HepG2 (cell line): ENCODE measurements around the gene UBTF. TPM values are rescaled to one million over a fixed set of nuclear protein-coding genes. Genes with fewer than 3 reads are reported as not detected.
A peak's percentile ranks its signal among the peaks of the same experiment; 100 is the strongest.

Experiments used
- ASH2L ChIP-seq: fragments of 300-600, 200-600 bp; sonication (generic); IDR thresholded peaks from 2 replicates; pipeline ENCODE4 v1.7.0; 2017; ENCODE audit warnings: low read depth, mild to moderate bottlenecking, moderate library complexity, mixed read lengths, low read length; ENCODE audit not compliant: insufficient read length
- JARID2 ChIP-seq: sonication (generic); formaldehyde crosslinking; IDR thresholded peaks from 2 replicates; pipeline ENCODE4 v1.8.1; 2023; ENCODE audit warnings: missing genetic modification reagents, inconsistent platforms; ENCODE audit not compliant: insufficient replicate concordance
- PLRG1 ChIP-seq: fragments of 450-650 bp; conservative IDR thresholded peaks from 2 replicates; pipeline ENCODE4 v1.6.1; 2016
- RFXAP ChIP-seq: sonication (generic); formaldehyde crosslinking; IDR thresholded peaks from 2 replicates; pipeline ENCODE4 v1.4.0; 2020; ENCODE audit warnings: missing genetic modification reagents, borderline replicate concordance
- SRSF1 ChIP-seq: fragments of 200-400 bp; formaldehyde crosslinking; optimal IDR thresholded peaks from 2 replicates; pipeline ENCODE3; 2017; ENCODE audit warnings: mild to moderate bottlenecking, low read depth, low read length, moderate library complexity
- U2AF2 ChIP-seq: fragments of 200-400 bp; formaldehyde crosslinking; IDR thresholded peaks from 2 replicates; pipeline ENCODE4 v1.6.1; 2017; ENCODE audit warnings: low read depth, mild to moderate bottlenecking, low read length
- ZNF260 ChIP-seq: sonication (generic); formaldehyde crosslinking; IDR thresholded peaks from 2 replicates; pipeline ENCODE4 v1.4.0; 2020; ENCODE audit warnings: missing genetic modification reagents, low read depth, mild to moderate bottlenecking, borderline replicate concordance
- ZNF556 ChIP-seq: sonication (generic); formaldehyde crosslinking; IDR thresholded peaks from 2 replicates; pipeline ENCODE4 v1.4.0; 2020; ENCODE audit warnings: mild to moderate bottlenecking, missing genetic modification reagents, borderline replicate concordance
- ZNF709 ChIP-seq: sonication (generic); formaldehyde crosslinking; IDR thresholded peaks from 2 replicates; pipeline ENCODE4 v1.5.0; 2020; ENCODE audit warnings: mild to moderate bottlenecking, missing genetic modification reagents
- ZNF792 ChIP-seq: IDR thresholded peaks from 2 replicates; pipeline ENCODE4 v1.6.1; 2016
- ZSCAN12 ChIP-seq: sonication (generic); formaldehyde crosslinking; IDR thresholded peaks from 2 replicates; pipeline ENCODE4 v1.9.0; 2021; ENCODE audit warnings: mild to moderate bottlenecking, missing genetic modification reagents
- polyA plus RNA-seq, 8 experiments: library from polyadenylated mRNA; depleted of rRNA in 3 of 8; stranded (reverse) in 7 of 8; unstranded in 1 of 8; fragments of >200 nt; fragmentation: Illumina TruSeq in 4 of 8; extraction: Trizol in 4 of 8; gene quantifications; 2 replicates each; pipeline versions ENCODE4 v1.2.1 to v1.2.3, GENCODE V29; 2011 to 2016; ENCODE audit warnings: low read depth in 4 of 8, missing spikeins in 1 of 8, mixed read lengths in 1 of 8; ENCODE audit not compliant: insufficient read depth in 1 of 8
- total RNA-seq, 5 experiments: library from RNA; depleted of rRNA; stranded (reverse); fragments of >200 nt; fragmentation: Illumina TruSeq; extraction: Trizol; gene quantifications; 2 replicates each; pipeline ENCODE4 v1.2.3, GENCODE V29; 2016; ENCODE audit warnings: low read depth in 1 of 5
- TF ChIP-seq, protein P1 (sequence below), 2 experiments: fragments of 450-650 bp in 1 of 2; sonication (generic) in 1 of 2; formaldehyde crosslinking in 1 of 2; IDR thresholded peaks; 2 replicates each; pipeline versions ENCODE4 v1.6.1 to v1.8.0; 2016 to 2022; ENCODE audit warnings: antibody characterized with exemption in 1 of 2, mild to moderate bottlenecking in 1 of 2, missing genetic modification reagents in 1 of 2
- TF ChIP-seq, protein P2 (sequence below), 2 experiments: fragments of 450-650 bp in 1 of 2; sonication (generic) in 1 of 2; formaldehyde crosslinking; IDR thresholded peaks; 2 replicates each; pipeline versions ENCODE4 v1.5.0 to v1.8.0; 2020 to 2022; ENCODE audit warnings: mild to moderate bottlenecking in 1 of 2, missing genetic modification reagents in 1 of 2
- TF ChIP-seq, protein P3 (sequence below): sonication (generic); formaldehyde crosslinking; IDR thresholded peaks from 2 replicates; pipeline ENCODE4 v1.5.1; 2020; ENCODE audit warnings: missing genetic modification reagents, mild to moderate bottlenecking, borderline replicate concordance

UBTF gene
- total and polyA plus RNA-seq, 2 of the 13 experiments (the other 11 are each of a cell fraction or from before 2014, with no cell fraction given) = 15.2 to 60.9 TPM

DNA sequence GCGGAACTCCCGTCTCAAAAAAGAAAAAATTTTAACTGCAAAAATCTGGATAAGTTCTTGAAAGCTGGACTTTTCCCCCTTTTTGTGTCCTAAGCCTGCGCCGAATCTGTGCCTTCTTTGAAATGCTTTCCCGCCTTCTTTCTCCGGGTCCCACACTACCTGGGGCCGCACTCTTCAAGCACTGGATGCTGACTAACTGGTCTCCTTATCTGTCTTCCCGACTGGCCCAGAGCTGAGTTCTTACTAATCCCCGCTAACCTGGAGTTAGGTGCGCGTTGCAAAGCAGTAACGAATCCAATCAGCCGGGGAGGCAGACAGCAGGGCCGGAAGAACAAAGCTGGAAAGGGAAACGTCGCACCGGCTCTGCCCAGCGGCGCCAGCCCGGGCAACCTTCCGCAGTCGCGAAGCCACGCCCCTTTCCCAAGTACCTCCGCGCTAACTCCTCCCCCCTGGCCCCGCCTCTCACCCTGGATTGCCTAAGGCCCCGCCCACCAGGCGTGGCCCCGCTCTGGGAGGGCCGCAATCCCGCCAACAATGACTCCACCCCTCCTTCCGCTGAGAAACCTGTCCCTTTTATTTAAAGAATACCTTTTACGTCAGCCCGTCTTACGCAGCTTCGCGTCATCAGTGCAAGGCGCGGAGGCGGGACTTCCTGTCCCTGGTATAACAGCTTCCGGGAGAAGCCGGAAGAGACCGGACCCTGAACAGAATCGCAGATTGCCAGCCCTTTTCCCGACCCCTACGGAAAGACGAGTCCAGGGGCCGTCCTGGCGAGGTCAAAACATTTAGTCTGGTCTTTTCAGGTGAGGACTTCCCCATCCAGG is 33.0 kb downstream of the UBTF start, which contains the start of gene TMUB2 (continued):
- TF ChIP-seq, protein P1, sequence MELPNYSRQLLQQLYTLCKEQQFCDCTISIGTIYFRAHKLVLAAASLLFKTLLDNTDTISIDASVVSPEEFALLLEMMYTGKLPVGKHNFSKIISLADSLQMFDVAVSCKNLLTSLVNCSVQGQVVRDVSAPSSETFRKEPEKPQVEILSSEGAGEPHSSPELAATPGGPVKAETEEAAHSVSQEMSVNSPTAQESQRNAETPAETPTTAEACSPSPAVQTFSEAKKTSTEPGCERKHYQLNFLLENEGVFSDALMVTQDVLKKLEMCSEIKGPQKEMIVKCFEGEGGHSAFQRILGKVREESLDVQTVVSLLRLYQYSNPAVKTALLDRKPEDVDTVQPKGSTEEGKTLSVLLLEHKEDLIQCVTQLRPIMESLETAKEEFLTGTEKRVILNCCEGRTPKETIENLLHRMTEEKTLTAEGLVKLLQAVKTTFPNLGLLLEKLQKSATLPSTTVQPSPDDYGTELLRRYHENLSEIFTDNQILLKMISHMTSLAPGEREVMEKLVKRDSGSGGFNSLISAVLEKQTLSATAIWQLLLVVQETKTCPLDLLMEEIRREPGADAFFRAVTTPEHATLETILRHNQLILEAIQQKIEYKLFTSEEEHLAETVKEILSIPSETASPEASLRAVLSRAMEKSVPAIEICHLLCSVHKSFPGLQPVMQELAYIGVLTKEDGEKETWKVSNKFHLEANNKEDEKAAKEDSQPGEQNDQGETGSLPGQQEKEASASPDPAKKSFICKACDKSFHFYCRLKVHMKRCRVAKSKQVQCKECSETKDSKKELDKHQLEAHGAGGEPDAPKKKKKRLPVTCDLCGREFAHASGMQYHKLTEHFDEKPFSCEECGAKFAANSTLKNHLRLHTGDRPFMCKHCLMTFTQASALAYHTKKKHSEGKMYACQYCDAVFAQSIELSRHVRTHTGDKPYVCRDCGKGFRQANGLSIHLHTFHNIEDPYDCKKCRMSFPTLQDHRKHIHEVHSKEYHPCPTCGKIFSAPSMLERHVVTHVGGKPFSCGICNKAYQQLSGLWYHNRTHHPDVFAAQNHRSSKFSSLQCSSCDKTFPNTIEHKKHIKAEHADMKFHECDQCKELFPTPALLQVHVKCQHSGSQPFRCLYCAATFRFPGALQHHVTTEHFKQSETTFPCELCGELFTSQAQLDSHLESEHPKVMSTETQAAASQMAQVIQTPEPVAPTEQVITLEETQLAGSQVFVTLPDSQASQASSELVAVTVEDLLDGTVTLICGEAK (IDR thresholded peaks at IDR 0.05) = peak; percentile 91
- TF ChIP-seq, protein P1 (CRISPR knock-in tag; IDR thresholded peaks at IDR 0.05) = no peak; the same call in 1 of the 2 replicates
- TF ChIP-seq ZSCAN12 (CRISPR knock-in tag) = no peak
- TF ChIP-seq, protein P2, sequence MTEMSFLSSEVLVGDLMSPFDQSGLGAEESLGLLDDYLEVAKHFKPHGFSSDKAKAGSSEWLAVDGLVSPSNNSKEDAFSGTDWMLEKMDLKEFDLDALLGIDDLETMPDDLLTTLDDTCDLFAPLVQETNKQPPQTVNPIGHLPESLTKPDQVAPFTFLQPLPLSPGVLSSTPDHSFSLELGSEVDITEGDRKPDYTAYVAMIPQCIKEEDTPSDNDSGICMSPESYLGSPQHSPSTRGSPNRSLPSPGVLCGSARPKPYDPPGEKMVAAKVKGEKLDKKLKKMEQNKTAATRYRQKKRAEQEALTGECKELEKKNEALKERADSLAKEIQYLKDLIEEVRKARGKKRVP (CRISPR knock-in tag; IDR thresholded peaks at IDR 0.05) = peak in 1 of 2 experiments; percentile 72; a peak in 2 of 4 replicates
- no peak for TF ChIP-seq SRSF1
- TF ChIP-seq ZNF792 (CRISPR knock-in tag) = no peak
- TF ChIP-seq U2AF2 = no peak
- TF ChIP-seq ZNF556 (CRISPR knock-in tag) = no peak
- peak; percentile 96 for TF ChIP-seq ASH2L
- no peak for TF ChIP-seq PLRG1
- TF ChIP-seq JARID2 (CRISPR knock-in tag) = peak; percentile 51
- peak; percentile 87; the same call in 1 of the 2 replicates for TF ChIP-seq RFXAP
- TF ChIP-seq ZNF709 (CRISPR knock-in tag) = peak; percentile 70
- TF ChIP-seq, protein P3, sequence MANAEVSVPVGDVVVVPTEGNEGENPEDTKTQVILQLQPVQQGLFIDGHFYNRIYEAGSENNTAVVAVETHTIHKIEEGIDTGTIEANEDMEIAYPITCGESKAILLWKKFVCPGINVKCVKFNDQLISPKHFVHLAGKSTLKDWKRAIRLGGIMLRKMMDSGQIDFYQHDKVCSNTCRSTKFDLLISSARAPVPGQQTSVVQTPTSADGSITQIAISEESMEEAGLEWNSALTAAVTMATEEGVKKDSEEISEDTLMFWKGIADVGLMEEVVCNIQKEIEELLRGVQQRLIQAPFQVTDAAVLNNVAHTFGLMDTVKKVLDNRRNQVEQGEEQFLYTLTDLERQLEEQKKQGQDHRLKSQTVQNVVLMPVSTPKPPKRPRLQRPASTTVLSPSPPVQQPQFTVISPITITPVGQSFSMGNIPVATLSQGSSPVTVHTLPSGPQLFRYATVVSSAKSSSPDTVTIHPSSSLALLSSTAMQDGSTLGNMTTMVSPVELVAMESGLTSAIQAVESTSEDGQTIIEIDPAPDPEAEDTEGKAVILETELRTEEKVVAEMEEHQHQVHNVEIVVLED (CRISPR knock-in tag) = peak; percentile 95
- TF ChIP-seq ZNF260 (CRISPR knock-in tag) = 0 out of 2 replicates have a peak, but pooled peaks have one; percentile 27
